Left renal pelvis (tissue), 4 donors: Measurements from ENCODE around the gene CRYAB. TPM values are rescaled to one million over a fixed set of nuclear protein-coding genes. Genes with fewer than 3 reads are reported as not detected.
A peak's percentile ranks its signal among the peaks of the same experiment; 100 is the strongest.

Experiments
- DNase-seq, 4 donors: peaks; one replicate each; pipeline ENCODE4 v3.0.0-alpha.2; 2013; ENCODE audit warnings: low read depth in 4 of 4, low spot score in 3 of 4
- polyA plus RNA-seq, 4 donors: library from polyadenylated mRNA; unstranded; fragments of 120-200 nt; gene quantifications; one replicate each; pipeline ENCODE4 v1.2.1, GENCODE V29; 2013; ENCODE audit not compliant: insufficient read length in 4 of 4

CRYAB gene
- 10 to 100 TPM; 45.1 to 63.6 (median 56.4) TPM for polyA plus RNA-seq

GRCh38 chr11:111911563-111912401, at the start of gene CRYAB:
CRYAB (minus strand) TSS chr11:111911770; CDS start chr11:111911724, 46 bp downstream.
- DNase-seq = peak in 1 of 4 donors; percentile 66

- DNase-seq = no peak
Measured at GRCh38 chr11:111960916-111961315, 49.3 kb upstream of the CRYAB start.

- DNase-seq = no peak
Measured at GRCh38 chr11:111957663-111958444, 46.3 kb upstream of the CRYAB start.

- no peak for DNase-seq
Measured at GRCh38 chr11:111954154-111954553, 42.6 kb upstream of the CRYAB start.

- no peak for DNase-seq
Measured at GRCh38 chr11:111951565-111951964, 40.0 kb upstream of the CRYAB start.

- DNase-seq = no peak
Measured at GRCh38 chr11:111949519-111950426, 38.2 kb upstream of the CRYAB start.

GRCh38 chr11:111947143-111947542, 35.6 kb upstream of the CRYAB start:
- no peak for DNase-seq

- no peak for DNase-seq
Measured at GRCh38 chr11:111946499-111946898, 34.9 kb upstream of the CRYAB start.

GRCh38 chr11:111945198-111945597, 33.6 kb upstream of the CRYAB start:
- DNase-seq = no peak

GRCh38 chr11:111944651-111945051, 33.1 kb upstream of the CRYAB start:
- no peak for DNase-seq

GRCh38 chr11:111944139-111944538, 32.6 kb upstream of the CRYAB start:
- no peak for DNase-seq

- no peak for DNase-seq
Measured at GRCh38 chr11:111942829-111943228, 31.3 kb upstream of the CRYAB start.

GRCh38 chr11:111941963-111942362, 30.4 kb upstream of the CRYAB start:
- no peak for DNase-seq

GRCh38 chr11:111939836-111940604, 28.4 kb upstream of the CRYAB start:
- DNase-seq = no peak

GRCh38 chr11:111938687-111939160, 27.2 kb upstream of the CRYAB start:
- no peak for DNase-seq

- DNase-seq = no peak
Measured at GRCh38 chr11:111937844-111938243, 26.3 kb upstream of the CRYAB start.

- DNase-seq = no peak
Measured at GRCh38 chr11:111937461-111937769, 25.8 kb upstream of the CRYAB start.

GRCh38 chr11:111936040-111936540, 24.5 kb upstream of the CRYAB start:
- DNase-seq = no peak

- no peak for DNase-seq
Measured at GRCh38 chr11:111935317-111936039, 23.9 kb upstream of the CRYAB start.
